SKM-1 (cell line): ENCODE results near the gene AQR.
"Not testable (repeated sequence)": the region's sequence is repeated elsewhere in the genome, so short reads cannot be mapped to it uniquely, and the experiment has no call there.

Source experiments
- DNase-seq: peaks from one replicate; lab custom pipeline; 2025; ENCODE audit not compliant: unreplicated experiment; lab: John Stamatoyannopoulos, UW

The AQR gene

DNA sequence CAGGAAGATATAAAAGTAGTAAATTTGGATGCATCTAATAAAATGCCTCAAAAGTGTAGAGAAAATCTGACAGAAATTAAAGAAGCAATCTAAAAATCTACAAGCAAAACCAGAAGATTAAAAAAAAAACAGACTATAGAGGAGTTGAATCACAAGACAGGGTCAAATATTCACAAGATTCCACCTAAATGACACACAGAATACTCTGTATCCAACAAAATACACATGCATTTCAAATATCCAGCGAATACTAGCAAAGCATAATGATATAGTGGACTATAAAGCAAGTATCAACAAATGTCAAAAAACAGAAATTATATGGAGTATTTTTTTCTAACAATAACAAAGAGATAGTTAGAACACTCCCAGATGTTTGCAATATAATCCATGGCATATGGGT is 153.7 kb downstream of the AQR start:
- no peak for DNase-seq

DNA sequence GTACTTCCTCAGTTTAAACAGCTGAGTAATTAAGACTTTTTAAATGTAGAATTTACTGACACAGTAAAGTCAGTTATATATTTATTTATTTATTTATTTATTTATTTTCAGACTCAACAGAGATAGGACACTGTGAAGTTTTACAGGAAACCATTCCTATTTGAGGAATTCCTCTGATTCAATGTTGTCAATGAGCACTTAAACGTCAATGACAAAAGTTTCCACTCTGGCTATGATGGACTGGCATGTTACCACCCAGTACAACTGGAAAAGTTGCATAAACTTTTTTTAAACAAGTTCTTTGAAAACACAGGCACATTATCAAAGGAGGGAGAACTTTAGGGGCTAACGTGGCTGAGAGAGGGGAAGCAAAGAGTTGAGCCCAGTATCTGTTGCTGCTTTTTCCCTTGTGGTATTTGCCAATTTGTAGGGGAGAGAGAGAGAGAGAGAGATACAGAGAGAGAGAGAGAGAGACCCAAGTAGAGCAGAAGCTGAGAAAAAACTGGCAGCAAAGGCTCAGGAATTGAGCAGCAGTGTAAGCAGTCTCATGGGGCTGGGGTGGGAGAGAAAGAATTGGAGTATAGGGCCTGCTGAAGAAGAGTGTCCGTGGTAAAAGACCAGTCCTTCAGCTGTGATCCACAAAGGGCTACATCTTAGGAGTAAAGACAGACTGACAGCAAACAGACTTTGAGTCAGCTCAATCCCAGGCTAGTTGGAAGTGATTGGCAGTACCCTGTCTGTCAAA is 155.9 kb downstream of the AQR start:
- DNase-seq: no peak

DNA sequence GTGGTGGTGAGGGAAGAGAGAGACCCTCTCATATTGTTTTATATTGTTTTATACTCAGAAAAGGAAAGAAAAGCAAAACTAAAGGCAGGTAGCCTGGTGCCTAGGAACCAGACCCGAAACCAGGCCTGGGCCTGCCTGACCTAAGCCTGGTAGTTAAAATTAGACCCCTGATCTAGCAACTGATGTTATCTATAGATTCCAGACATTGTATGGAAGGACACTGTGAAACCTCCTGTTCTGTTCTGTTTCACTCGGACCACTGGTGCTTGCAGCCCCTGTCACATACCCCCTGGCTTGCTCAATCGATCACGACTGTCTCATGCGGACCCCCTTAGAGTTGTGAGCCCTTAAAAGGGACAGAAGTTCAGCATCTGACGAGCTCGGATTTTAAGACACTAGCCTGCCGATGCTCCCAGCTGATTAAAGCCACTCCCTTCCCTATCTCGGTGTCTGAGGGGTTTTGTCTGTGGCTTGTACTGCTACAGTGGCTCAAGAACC is 156.6 kb downstream of the AQR start:
- DNase-seq: not testable (repeated sequence)

GRCh38 chr15:34812369-34812768 is 157.2 kb downstream of the AQR start:
- no peak for DNase-seq

- no peak for DNase-seq
Observed at GRCh38 chr15:34810443-34811129, 159.0 kb downstream of the AQR start.

DNA sequence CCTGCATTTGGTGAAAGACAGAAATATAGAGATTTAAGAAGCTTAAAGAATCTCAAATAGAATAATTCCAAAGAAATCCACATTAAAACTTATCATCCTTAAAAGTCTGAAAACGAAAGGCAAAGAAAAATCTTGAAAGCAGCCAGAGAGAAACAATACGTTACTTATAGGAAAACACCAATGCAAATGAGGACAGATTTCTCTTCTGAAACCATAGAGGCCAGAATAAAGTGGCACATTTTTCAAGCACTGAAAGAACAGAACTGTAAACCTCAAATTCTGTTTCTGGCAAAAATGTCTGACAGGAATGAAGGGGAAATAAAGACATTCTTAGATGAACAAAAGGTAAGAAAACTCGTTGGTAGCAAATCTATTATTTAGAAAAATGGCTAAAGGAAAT is 160.4 kb downstream of the AQR start:
- no peak for DNase-seq

DNA sequence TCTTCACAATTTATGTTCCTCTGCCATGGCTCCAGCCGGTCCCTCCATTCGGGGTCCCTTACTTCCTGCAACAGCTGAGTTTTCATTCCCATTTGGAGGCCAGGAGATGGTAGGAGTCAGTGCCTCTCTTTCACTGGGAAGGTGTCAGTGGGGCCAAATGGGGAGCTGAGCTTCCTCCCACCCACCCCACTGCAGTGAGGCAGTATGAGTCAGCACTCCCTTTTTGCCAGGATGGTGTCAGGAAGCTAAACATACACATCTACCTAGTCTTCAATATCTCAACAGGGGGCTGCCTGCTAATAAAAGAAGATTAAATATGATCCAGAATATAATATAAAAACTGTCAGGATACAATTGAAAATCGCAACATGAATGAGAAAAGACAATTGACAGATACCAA is 161.5 kb downstream of the AQR start:
- DNase-seq: no peak

DNA sequence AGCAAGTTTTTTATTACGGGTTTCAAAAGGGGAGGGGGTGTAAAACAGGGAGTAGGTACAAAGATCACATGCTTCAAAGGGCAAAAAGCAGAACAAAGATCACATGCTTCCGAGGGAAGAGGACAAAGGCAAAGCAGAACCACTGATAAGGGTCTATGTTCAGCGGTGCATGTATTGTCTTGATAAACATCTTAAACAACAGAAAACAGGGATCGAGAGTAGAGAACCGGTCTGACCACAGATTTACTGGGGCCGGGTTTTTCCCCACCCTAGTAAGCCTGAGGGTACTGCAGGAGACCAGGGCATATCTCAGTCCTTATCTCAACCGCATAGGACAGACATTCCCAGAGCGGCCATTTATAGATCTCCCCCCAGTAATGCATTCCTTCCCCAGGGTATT is 162.3 kb downstream of the AQR start:
- not testable (repeated sequence) for DNase-seq

DNA sequence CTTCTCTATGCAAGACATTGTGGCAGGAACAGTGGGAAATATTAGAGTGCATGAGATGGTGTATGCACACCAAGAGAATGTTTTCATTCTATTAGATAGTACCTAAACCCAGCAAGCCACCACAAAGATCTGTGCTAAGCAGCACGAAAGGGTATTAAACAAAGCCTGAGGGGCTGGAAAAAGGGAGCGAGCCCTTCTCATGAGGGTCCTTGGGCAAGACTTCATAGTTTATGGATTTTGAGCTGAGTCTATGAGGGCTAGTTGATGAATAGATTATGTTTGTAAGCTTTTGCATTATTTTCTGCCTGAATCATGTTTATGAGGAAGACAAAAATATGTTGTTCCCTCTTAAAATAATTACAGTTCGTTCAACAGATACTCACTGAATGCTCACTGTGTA is 164.8 kb downstream of the AQR start:
- DNase-seq: no peak

DNA sequence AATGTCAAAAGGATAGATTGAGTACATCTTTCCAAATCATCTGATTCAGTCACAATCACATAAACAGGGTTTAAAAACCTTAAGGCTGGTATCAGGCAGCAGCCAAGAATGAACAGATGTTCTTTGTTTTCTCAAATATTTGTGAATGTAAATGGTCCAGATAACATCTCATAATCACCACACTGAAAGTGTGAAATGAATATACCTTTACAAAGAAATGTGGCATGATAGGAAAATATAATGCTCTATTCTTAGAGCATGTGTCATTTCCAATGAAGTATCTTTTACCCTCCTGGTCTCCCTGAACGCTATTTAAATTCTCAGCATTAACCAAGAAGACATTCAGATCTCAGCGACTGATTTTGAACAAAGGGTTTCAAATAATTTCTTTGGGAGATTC is 165.4 kb downstream of the AQR start:
- DNase-seq: no peak

- DNase-seq: no peak
Observed at GRCh38 chr15:34802803-34803750, 166.5 kb downstream of the AQR start.

DNA sequence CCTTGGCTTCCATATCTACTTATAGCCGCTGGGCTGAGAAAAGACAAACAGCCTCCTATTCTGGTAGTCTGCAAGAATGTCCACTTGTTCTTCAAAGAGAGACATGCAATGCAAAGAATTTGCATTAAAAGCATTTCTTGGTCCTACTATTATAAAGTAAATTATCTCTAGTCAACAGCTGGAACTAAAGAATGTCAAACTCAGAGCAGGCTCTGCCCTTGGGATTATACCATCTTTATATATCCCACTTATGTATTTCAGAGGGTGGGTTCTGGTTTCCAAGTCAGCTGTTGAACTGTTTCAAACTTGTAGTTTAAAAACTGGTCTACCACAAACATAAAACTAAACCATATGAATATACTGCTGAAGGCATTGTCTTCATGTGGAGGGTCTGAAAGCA is 167.2 kb downstream of the AQR start:
- no peak for DNase-seq
